ENCODE data around the gene KDM4B. TPM values are rescaled to one million over a fixed set of nuclear protein-coding genes. Genes with fewer than 3 reads are reported as not detected.

The KDM4B gene
- total and polyA plus RNA-seq, 10 of the 15 experiments (the other 5 are each of a cell fraction or from before 2014, with no cell fraction given): 0.47 to 49.6 (median 16.2) TPM

DNA sequence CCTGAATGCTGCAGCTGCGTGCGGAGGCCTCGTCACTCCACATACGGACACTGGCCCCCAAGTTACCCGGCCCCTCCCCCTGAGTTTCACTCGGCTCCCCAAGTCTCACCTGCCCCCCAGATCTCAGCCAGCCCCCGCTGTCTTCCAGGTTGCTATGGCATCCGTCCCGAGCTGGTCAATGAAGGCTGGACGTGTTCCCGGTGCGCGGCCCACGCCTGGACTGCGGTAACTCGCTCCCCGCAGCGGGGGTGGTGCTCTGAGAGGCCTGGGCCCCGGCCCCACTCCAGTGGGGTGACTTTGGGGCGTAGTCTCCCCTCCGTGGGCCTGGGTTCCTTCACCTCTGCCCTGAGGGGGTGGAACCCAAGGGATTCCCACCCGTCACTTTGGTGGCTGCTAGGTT, 168.2 kb downstream of the KDM4B start:
- H2AFZ ChIP-seq (ENCODE audit: control insufficient read depth, low read depth, low read length): no peak overlapping the region
- FAIRE-seq: no peak
- H3K4me1 ChIP-seq (ENCODE audit: control insufficient read depth, insufficient read depth, low read length): peaks cover 24% of the 10 kb centered on the region
- H3K4me2 ChIP-seq (ENCODE audit: control insufficient read depth, insufficient read depth): no peak overlapping the region
- ChIA-PET POLR2A (no interaction called here), CTCF (no interaction called here), RAD21 (ENCODE audit: unreplicated experiment) (no interaction called here), SMC1A (ENCODE audit: uncharacterized antibody, unreplicated experiment) (interaction anchor here (0.6 kb wide), 1 partner anchor 13 kb away, joined by 3 read pairs; no protein-coding TSS in a partner anchor)
- no peaks in the 10 kb centered on the region for H3K27me3 ChIP-seq (replicated peaks in 1 of 2; ENCODE audit: control insufficient read depth in 2 of 2, insufficient read depth in 2 of 2, low read length in 1 of 2)
- H3K9me3 ChIP-seq (replicated peaks; ENCODE audit: control insufficient read depth, insufficient read depth, low read length): no peaks in the 10 kb centered on the region
- no peak for TF ChIP-seq ZNF217 (IDR thresholded peaks at IDR 0.05)
- no peak for TF ChIP-seq ZZZ3 (IDR thresholded peaks at IDR 0.05; ENCODE audit: control insufficient read depth, insufficient read length, low read depth)
- TF ChIP-seq, protein P1, sequence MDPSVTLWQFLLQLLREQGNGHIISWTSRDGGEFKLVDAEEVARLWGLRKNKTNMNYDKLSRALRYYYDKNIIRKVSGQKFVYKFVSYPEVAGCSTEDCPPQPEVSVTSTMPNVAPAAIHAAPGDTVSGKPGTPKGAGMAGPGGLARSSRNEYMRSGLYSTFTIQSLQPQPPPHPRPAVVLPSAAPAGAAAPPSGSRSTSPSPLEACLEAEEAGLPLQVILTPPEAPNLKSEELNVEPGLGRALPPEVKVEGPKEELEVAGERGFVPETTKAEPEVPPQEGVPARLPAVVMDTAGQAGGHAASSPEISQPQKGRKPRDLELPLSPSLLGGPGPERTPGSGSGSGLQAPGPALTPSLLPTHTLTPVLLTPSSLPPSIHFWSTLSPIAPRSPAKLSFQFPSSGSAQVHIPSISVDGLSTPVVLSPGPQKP (IDR thresholded peaks at IDR 0.05; ENCODE audit: low read depth, low read length): no peak
- TF ChIP-seq ZNF384 (IDR thresholded peaks at IDR 0.05; ENCODE audit: borderline replicate concordance, low read depth, low read length): no peak
- no peak for TF ChIP-seq EGR1 (IDR thresholded peaks at IDR 0.05; ENCODE audit: borderline replicate concordance in 1 of 2, low read depth in 2 of 2, low read length in 2 of 2)
- TF ChIP-seq NFYB (IDR thresholded peaks at IDR 0.05; ENCODE audit: insufficient read depth, low read depth, low read length): no peak
- no peak for TF ChIP-seq TCF12 (IDR thresholded peaks at IDR 0.05; ENCODE audit: low read depth, low read length)
- no peak for TF ChIP-seq ZNF24 (IDR thresholded peaks at IDR 0.05)
- TF ChIP-seq TCF7 (IDR thresholded peaks at IDR 0.05; ENCODE audit: borderline replicate concordance): no peak
- no peak for TF ChIP-seq RB1 (IDR thresholded peaks at IDR 0.05; ENCODE audit: borderline replicate concordance)
- no peak for TF ChIP-seq ZNF274 (IDR thresholded peaks at IDR 0.05; ENCODE audit: insufficient read depth, insufficient read length)
- no peak for TF ChIP-seq DPF2 (IDR thresholded peaks at IDR 0.05)
- TF ChIP-seq CBFB (IDR thresholded peaks at IDR 0.05; ENCODE audit: low read depth): no peak
- TF ChIP-seq STAT3 (IDR thresholded peaks at IDR 0.05; ENCODE audit: low read depth, low read length): no peak
- TF ChIP-seq HDAC6 (IDR thresholded peaks at IDR 0.05; ENCODE audit: unreplicated experiment): no peak
- TF ChIP-seq, protein P2, sequence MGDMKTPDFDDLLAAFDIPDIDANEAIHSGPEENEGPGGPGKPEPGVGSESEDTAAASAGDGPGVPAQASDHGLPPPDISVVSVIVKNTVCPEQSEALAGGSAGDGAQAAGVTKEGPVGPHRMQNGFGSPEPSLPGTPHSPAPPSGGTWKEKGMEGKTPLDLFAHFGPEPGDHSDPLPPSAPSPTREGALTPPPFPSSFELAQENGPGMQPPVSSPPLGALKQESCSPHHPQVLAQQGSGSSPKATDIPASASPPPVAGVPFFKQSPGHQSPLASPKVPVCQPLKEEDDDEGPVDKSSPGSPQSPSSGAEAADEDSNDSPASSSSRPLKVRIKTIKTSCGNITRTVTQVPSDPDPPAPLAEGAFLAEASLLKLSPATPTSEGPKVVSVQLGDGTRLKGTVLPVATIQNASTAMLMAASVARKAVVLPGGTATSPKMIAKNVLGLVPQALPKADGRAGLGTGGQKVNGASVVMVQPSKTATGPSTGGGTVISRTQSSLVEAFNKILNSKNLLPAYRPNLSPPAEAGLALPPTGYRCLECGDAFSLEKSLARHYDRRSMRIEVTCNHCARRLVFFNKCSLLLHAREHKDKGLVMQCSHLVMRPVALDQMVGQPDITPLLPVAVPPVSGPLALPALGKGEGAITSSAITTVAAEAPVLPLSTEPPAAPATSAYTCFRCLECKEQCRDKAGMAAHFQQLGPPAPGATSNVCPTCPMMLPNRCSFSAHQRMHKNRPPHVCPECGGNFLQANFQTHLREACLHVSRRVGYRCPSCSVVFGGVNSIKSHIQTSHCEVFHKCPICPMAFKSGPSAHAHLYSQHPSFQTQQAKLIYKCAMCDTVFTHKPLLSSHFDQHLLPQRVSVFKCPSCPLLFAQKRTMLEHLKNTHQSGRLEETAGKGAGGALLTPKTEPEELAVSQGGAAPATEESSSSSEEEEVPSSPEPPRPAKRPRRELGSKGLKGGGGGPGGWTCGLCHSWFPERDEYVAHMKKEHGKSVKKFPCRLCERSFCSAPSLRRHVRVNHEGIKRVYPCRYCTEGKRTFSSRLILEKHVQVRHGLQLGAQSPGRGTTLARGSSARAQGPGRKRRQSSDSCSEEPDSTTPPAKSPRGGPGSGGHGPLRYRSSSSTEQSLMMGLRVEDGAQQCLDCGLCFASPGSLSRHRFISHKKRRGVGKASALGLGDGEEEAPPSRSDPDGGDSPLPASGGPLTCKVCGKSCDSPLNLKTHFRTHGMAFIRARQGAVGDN (IDR thresholded peaks at IDR 0.05): no peak
- TF ChIP-seq, protein P3, sequence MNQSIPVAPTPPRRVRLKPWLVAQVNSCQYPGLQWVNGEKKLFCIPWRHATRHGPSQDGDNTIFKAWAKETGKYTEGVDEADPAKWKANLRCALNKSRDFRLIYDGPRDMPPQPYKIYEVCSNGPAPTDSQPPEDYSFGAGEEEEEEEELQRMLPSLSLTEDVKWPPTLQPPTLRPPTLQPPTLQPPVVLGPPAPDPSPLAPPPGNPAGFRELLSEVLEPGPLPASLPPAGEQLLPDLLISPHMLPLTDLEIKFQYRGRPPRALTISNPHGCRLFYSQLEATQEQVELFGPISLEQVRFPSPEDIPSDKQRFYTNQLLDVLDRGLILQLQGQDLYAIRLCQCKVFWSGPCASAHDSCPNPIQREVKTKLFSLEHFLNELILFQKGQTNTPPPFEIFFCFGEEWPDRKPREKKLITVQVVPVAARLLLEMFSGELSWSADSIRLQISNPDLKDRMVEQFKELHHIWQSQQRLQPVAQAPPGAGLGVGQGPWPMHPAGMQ (IDR thresholded peaks at IDR 0.05; ENCODE audit: borderline replicate concordance): no peak
- TF ChIP-seq TBL1XR1 (IDR thresholded peaks at IDR 0.05; ENCODE audit: low read depth, low read length): no peak
- TF ChIP-seq, protein P4, sequence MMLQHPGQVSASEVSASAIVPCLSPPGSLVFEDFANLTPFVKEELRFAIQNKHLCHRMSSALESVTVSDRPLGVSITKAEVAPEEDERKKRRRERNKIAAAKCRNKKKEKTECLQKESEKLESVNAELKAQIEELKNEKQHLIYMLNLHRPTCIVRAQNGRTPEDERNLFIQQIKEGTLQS (IDR thresholded peaks at IDR 0.05; ENCODE audit: borderline replicate concordance, extremely low read depth, low read depth, low read length): no peak
- no peak for TF ChIP-seq HDGF (IDR thresholded peaks at IDR 0.05)
- DNase-seq (ENCODE audit: low read depth, low spot score): no peak
- in situ Hi-C loops (cut with MboI) (no loop called here), intact Hi-C loops (cut with micrococcal nuclease; ENCODE audit: unreplicated experiment) (no loop called here)
- H3K27ac ChIP-seq (ENCODE audit: control insufficient read depth, insufficient read depth): no peak overlapping the region
- no peak for ATAC-seq
- peaks cover 26% of the 10 kb centered on the region for H3K79me2 ChIP-seq (ENCODE audit: control insufficient read depth, insufficient read depth, low read length)
- H3K36me3 ChIP-seq (ENCODE audit: control insufficient read depth in 2 of 2, insufficient read depth in 2 of 2, low read length in 1 of 2): peaks cover 17 to 30% of the 10 kb centered on the region in 2 experiments
- no peak overlapping the region for H3K4me3 ChIP-seq
- WGBS (ENCODE audit: insufficient coverage, insufficient replicate concordance, low lambda C conversion rate, missing lambda C conversion rate): 96% methylated on average over 22 of the region's 22 CpGs
- H4K20me1 ChIP-seq (ENCODE audit: control insufficient read depth, insufficient read depth): no peaks in the 10 kb centered on the region
- H3K9ac ChIP-seq (ENCODE audit: control insufficient read depth, insufficient read depth, low read length): no peak overlapping the region
- no TSS peak for BruUV-seq (replicated peaks)

Measured in GM12878 (cell line).